ENCODE results near the gene OR10H5.
A peak's percentile ranks its signal among the peaks of the same experiment; 100 is the strongest.
"Not testable (repeated sequence)": the region's sequence is repeated elsewhere in the genome, so short reads cannot be mapped to it uniquely, and the experiment has no call there.

The OR10H5 gene

GRCh38 chr19:15812060-15812722, 24.7 kb downstream of the OR10H5 start:
- DNase-seq, result no peak

- DNase-seq, result no peak
Measured at GRCh38 chr19:15813916-15814315, 26.5 kb downstream of the OR10H5 start.

GRCh38 chr19:15815306-15815705, 27.8 kb downstream of the OR10H5 start, which contains the start of gene OR10H1:
TSS of gene OR10H1 (minus strand) at chr19:15815664. CDS start at chr19:15808037, 7,627 bp downstream.
- no peak for DNase-seq

- DNase-seq, result no peak
Measured at GRCh38 chr19:15820646-15821045, 33.2 kb downstream of the OR10H5 start.

- DNase-seq, result no peak
Measured at GRCh38 chr19:15825753-15826152, 38.3 kb downstream of the OR10H5 start.

GRCh38 chr19:15828121-15828610, 40.7 kb downstream of the OR10H5 start:
- DNase-seq, result no peak

GRCh38 chr19:15828611-15829305, 41.3 kb downstream of the OR10H5 start:
- DNase-seq, result not testable (repeated sequence)

- DNase-seq, result no peak
Measured at GRCh38 chr19:15829306-15829698, 41.8 kb downstream of the OR10H5 start.

- no peak for DNase-seq
Measured at GRCh38 chr19:15829786-15830185, 42.3 kb downstream of the OR10H5 start.

GRCh38 chr19:15831626-15832025, 44.2 kb downstream of the OR10H5 start:
- no peak for DNase-seq

GRCh38 chr19:15834232-15834631, 46.8 kb downstream of the OR10H5 start:
- DNase-seq, result not testable (repeated sequence)

- not testable (repeated sequence) for DNase-seq
Measured at GRCh38 chr19:15835565-15836329, 48.3 kb downstream of the OR10H5 start.

- peak; percentile 84 for DNase-seq
Measured at GRCh38 chr19:15836330-15837220, 49.1 kb downstream of the OR10H5 start.

GRCh38 chr19:15837221-15837731, 49.8 kb downstream of the OR10H5 start:
- DNase-seq, result no peak

- DNase-seq, result no peak
Measured at GRCh38 chr19:15838351-15838750, 50.9 kb downstream of the OR10H5 start.

GRCh38 chr19:15839888-15840287, 52.4 kb downstream of the OR10H5 start:
- DNase-seq, result not testable (repeated sequence)

GRCh38 chr19:15840833-15841232, 53.4 kb downstream of the OR10H5 start:
- DNase-seq, result no peak

GRCh38 chr19:15841875-15842569, 54.6 kb downstream of the OR10H5 start:
- no peak for DNase-seq

- no peak for DNase-seq
Measured at GRCh38 chr19:15843203-15843893, 55.9 kb downstream of the OR10H5 start.

GRCh38 chr19:15843894-15844222, 56.4 kb downstream of the OR10H5 start:
- DNase-seq, result not testable (repeated sequence)

- no peak for DNase-seq
Measured at GRCh38 chr19:15846923-15847322, 59.5 kb downstream of the OR10H5 start.

All from NCI-H1048 (cell line).